NCI-H82 treated with DMSO at 0.1 percent for 48 hours (cell line): Measurements from ENCODE around the gene ANKRD29.
"Not testable (repeated sequence)": the region's sequence is repeated elsewhere in the genome, so short reads cannot be mapped to it uniquely, and the experiment has no call there.

Experiments
- DNase-seq: peaks from one replicate; lab custom pipeline; 2025; ENCODE audit not compliant: unreplicated experiment; lab: John Stamatoyannopoulos, UW

The ANKRD29 gene

GRCh38 chr18:23565916-23566547 is 96.7 kb downstream of the ANKRD29 start:
- DNase-seq = no peak

- no peak for DNase-seq
Measured at GRCh38 chr18:23563377-23564043, 99.2 kb downstream of the ANKRD29 start.

GRCh38 chr18:23560186-23560585 is 102.5 kb downstream of the ANKRD29 start:
- no peak for DNase-seq

GRCh38 chr18:23557511-23557910 is 105.2 kb downstream of the ANKRD29 start:
- not testable (repeated sequence) for DNase-seq

- DNase-seq = no peak
Measured at GRCh38 chr18:23556145-23556780, 106.4 kb downstream of the ANKRD29 start.

- peak; percentile 5 for DNase-seq
Measured at GRCh38 chr18:23553887-23554286, 108.8 kb downstream of the ANKRD29 start.

- no peak for DNase-seq
Measured at GRCh38 chr18:23552505-23552904, 110.2 kb downstream of the ANKRD29 start.

GRCh38 chr18:23551978-23552377 is 110.7 kb downstream of the ANKRD29 start:
- DNase-seq = no peak

GRCh38 chr18:23550898-23551297 is 111.8 kb downstream of the ANKRD29 start:
- DNase-seq = no peak
